ENCODE data around the gene SLFN11.
"Not testable (repeated sequence)": the region's sequence is repeated elsewhere in the genome, so short reads cannot be mapped to it uniquely, and the experiment has no call there.

SLFN11 gene

GRCh38 chr17:35373534-35373983 lies at the start of gene SLFN11:
Gene SLFN11, minus strand, starts transcription at chr17:35373621. Its CDS starts 9,814 bp downstream, at chr17:35363807.
- Mint-ChIP-seq H3K4me1 (peaks cover 70% of the 10 kb centered on the region), H3K27me3 (no peaks in the 10 kb centered on the region), H3K4me3 (peak within 1 kb of the TSS; percentile 97), H3K27ac (peak within 1 kb of the TSS; percentile 96), H3K9me3 (peaks cover 14% of the 10 kb centered on the region), H3K36me3 (peaks cover 8% of the 10 kb centered on the region)

- H3K27ac Mint-ChIP-seq, H3K36me3 Mint-ChIP-seq, H3K9me3 Mint-ChIP-seq, H3K27me3 Mint-ChIP-seq, H3K4me3 Mint-ChIP-seq, H3K4me1 Mint-ChIP-seq: not testable (repeated sequence)
Measured at GRCh38 chr17:35421069-35421468, 47.6 kb upstream of the SLFN11 start.

GRCh38 chr17:35416659-35417058 lies 43.2 kb upstream of the SLFN11 start:
- no peaks in the 10 kb centered on the region for H3K27me3 Mint-ChIP-seq
- peaks cover 28% of the 10 kb centered on the region for H3K36me3 Mint-ChIP-seq
- H3K9me3 Mint-ChIP-seq: no peaks in the 10 kb centered on the region
- H3K4me1 Mint-ChIP-seq: peaks cover 10% of the 10 kb centered on the region
- H3K27ac Mint-ChIP-seq: no peak overlapping the region
- H3K4me3 Mint-ChIP-seq: no peak overlapping the region

- H3K4me3 Mint-ChIP-seq, H3K9me3 Mint-ChIP-seq, H3K27ac Mint-ChIP-seq, H3K27me3 Mint-ChIP-seq: not testable (repeated sequence)
- Mint-ChIP-seq H3K36me3 (peaks cover 34% of the 10 kb centered on the region), H3K4me1 (peaks cover 10% of the 10 kb centered on the region)
Measured at GRCh38 chr17:35414707-35415106, 41.3 kb upstream of the SLFN11 start.

- Mint-ChIP-seq H3K36me3 (peaks cover 35% of the 10 kb centered on the region), H3K27ac (no peak overlapping the region), H3K4me3 (no peak overlapping the region), H3K27me3 (no peaks in the 10 kb centered on the region), H3K4me1 (peaks cover 10% of the 10 kb centered on the region), H3K9me3 (no peaks in the 10 kb centered on the region)
Measured at GRCh38 chr17:35414247-35414646, 40.8 kb upstream of the SLFN11 start.

GRCh38 chr17:35407531-35407930 lies 34.1 kb upstream of the SLFN11 start:
- Mint-ChIP-seq H3K4me1 (peaks cover 6% of the 10 kb centered on the region), H3K27ac (no peak overlapping the region), H3K36me3 (peaks cover 13% of the 10 kb centered on the region), H3K4me3 (no peak overlapping the region), H3K9me3 (no peaks in the 10 kb centered on the region), H3K27me3 (no peaks in the 10 kb centered on the region)

- Mint-ChIP-seq H3K4me1 (peaks cover 16% of the 10 kb centered on the region), H3K4me3 (no peak overlapping the region), H3K27ac (no peak overlapping the region), H3K27me3 (no peaks in the 10 kb centered on the region), H3K36me3 (peaks cover 11% of the 10 kb centered on the region), H3K9me3 (no peaks in the 10 kb centered on the region)
Measured at GRCh38 chr17:35406568-35406967, 33.1 kb upstream of the SLFN11 start.

GRCh38 chr17:35404360-35404759 lies 30.9 kb upstream of the SLFN11 start:
- Mint-ChIP-seq H3K27me3 (no peaks in the 10 kb centered on the region), H3K4me3 (no peak overlapping the region), H3K36me3 (peaks cover 4% of the 10 kb centered on the region), H3K9me3 (no peaks in the 10 kb centered on the region), H3K27ac (no peak overlapping the region), H3K4me1 (peaks cover 22% of the 10 kb centered on the region)

GRCh38 chr17:35393783-35394182 lies 20.4 kb upstream of the SLFN11 start:
- H3K9me3 Mint-ChIP-seq, H3K36me3 Mint-ChIP-seq, H3K27ac Mint-ChIP-seq, H3K27me3 Mint-ChIP-seq, H3K4me1 Mint-ChIP-seq, H3K4me3 Mint-ChIP-seq: not testable (repeated sequence)

GRCh38 chr17:35390663-35391062 lies 17.2 kb upstream of the SLFN11 start:
- H3K27me3 Mint-ChIP-seq: no peaks in the 10 kb centered on the region
- peaks cover 6% of the 10 kb centered on the region for H3K4me1 Mint-ChIP-seq
- H3K4me3 Mint-ChIP-seq: no peak overlapping the region
- no peaks in the 10 kb centered on the region for H3K9me3 Mint-ChIP-seq
- no peak overlapping the region for H3K27ac Mint-ChIP-seq
- H3K36me3 Mint-ChIP-seq: peaks cover 1% of the 10 kb centered on the region

- Mint-ChIP-seq H3K36me3 (peaks cover 1% of the 10 kb centered on the region), H3K9me3 (no peaks in the 10 kb centered on the region), H3K27ac (no peak overlapping the region), H3K27me3 (no peaks in the 10 kb centered on the region), H3K4me1 (peaks cover 6% of the 10 kb centered on the region), H3K4me3 (no peak overlapping the region)
Measured at GRCh38 chr17:35390156-35390555, 16.7 kb upstream of the SLFN11 start.

GRCh38 chr17:35387496-35387895 lies 14.1 kb upstream of the SLFN11 start:
- Mint-ChIP-seq H3K27me3 (no peaks in the 10 kb centered on the region), H3K4me3 (no peak overlapping the region), H3K27ac (no peak overlapping the region), H3K9me3 (no peaks in the 10 kb centered on the region), H3K36me3 (peaks cover 3% of the 10 kb centered on the region), H3K4me1 (no peaks in the 10 kb centered on the region)

- Mint-ChIP-seq H3K4me3 (no peak overlapping the region), H3K36me3 (no peaks in the 10 kb centered on the region), H3K27ac (no peak overlapping the region), H3K9me3 (no peaks in the 10 kb centered on the region), H3K27me3 (no peaks in the 10 kb centered on the region), H3K4me1 (peaks cover 40% of the 10 kb centered on the region)
Measured at GRCh38 chr17:35377706-35378105, 4.3 kb upstream of the SLFN11 start.

GRCh38 chr17:35377068-35377467 lies 3.6 kb upstream of the SLFN11 start:
- Mint-ChIP-seq H3K4me3 (no peak overlapping the region), H3K27me3 (no peaks in the 10 kb centered on the region), H3K4me1 (peaks cover 44% of the 10 kb centered on the region), H3K27ac (peak overlapping the region; percentile 56), H3K36me3 (no peaks in the 10 kb centered on the region), H3K9me3 (no peaks in the 10 kb centered on the region)

GRCh38 chr17:35376245-35376644 lies 2.8 kb upstream of the SLFN11 start:
- Mint-ChIP-seq H3K4me1 (peaks cover 52% of the 10 kb centered on the region), H3K27ac (no peak overlapping the region), H3K4me3 (peak overlapping the region; percentile 3), H3K9me3 (no peaks in the 10 kb centered on the region), H3K27me3 (no peaks in the 10 kb centered on the region), H3K36me3 (no peaks in the 10 kb centered on the region)

- Mint-ChIP-seq H3K9me3 (peaks cover 9% of the 10 kb centered on the region), H3K27me3 (no peaks in the 10 kb centered on the region), H3K4me1 (peaks cover 66% of the 10 kb centered on the region), H3K4me3 (peak overlapping the region; percentile 97), H3K36me3 (peaks cover 3% of the 10 kb centered on the region), H3K27ac (peak overlapping the region; percentile 96)
Measured at GRCh38 chr17:35374766-35375344, 1.4 kb upstream of the SLFN11 start.

All from activated naive CD4-positive, alpha-beta T cell treated with anti-CD3 and anti-CD28 coated beads, Interleukin-2, amount 50 U/mL, for 24 hours (primary cell).